Ramos (cell line): ENCODE measurements around the gene MGAT3.

Experiments used
- in situ Hi-C: fragments of 300-500 bp; cut with MboI; formaldehyde crosslinking; loops from one replicate; pipeline ENCODE4 v1.14.3; 2022; ENCODE audit warnings: low sequenced_read_pairs; ENCODE audit not compliant: unreplicated experiment

Gene MGAT3

DNA sequence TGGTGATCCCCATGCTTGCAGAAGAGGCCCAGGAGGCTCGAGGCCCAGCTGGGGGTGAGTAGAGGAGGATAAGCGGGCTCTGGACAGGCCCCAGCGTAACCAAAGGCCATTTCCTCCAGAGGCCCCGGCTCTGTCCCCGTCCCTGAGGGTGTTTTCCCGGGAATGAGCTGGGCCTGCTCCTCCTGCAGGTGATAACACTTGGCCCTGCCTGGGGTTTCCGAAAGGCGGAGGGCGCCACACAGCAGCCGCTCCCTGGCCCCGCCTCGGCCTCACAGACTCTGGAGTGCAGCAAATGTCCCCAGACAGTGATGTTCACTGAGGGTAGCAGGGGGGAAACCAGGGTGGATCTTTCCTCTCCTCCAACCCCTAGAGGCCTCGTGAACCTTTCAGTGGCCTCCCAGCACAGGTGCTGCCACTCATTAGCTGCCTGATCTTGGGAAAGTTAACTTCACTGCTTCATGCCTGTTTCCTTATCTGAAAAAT is 10.5 kb upstream of the MGAT3 start:
- in situ Hi-C loops: loop anchor here (5.0 kb wide), 1 partner anchor 76 kb away; the partner anchor contains the start of gene ATF4

DNA sequence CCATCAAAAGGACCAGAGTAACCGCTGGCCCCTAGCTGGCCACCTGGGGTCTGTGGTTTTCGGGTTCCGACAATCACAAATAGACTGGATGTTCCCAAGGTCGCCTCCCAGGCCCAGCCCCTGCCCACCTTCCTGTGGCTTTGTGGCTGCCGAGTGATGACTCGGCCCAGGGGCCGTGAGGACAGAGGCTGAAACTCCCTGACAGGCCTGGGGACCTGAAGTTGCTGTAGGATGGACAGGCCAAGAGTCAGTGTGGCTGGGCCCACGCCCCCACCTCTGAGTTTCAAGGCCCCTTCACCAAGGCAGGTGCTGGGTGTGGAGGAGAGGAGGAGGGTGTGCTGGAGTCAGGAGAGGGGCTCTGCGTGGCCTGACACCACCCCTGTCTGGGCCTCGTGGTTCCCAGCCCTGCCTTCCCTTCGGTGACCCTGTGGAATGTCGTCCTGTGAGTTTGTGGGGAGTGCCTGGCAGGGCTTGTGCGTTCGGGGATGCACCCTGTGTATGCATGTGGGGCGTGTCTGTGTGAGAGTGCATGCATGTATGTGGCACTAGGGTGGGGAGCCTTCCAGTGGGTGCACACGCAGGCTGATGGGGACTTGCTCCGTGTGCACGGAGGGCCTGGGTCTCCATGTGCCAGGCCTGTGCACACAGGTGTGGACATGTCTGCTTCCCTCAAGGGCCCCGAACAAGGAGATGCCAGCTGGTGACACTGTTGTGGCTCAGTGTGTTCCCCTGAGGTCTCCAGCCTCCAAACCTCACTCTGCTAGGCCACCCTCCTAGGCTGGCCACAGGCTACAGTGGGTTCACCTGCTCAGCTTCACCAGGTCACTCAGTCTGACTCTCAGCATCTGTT is 8.4 kb upstream of the MGAT3 start:
- in situ Hi-C loops: loop anchor here (5.0 kb wide), 1 partner anchor 74 kb away; the partner anchor contains the start of gene ATF4

DNA sequence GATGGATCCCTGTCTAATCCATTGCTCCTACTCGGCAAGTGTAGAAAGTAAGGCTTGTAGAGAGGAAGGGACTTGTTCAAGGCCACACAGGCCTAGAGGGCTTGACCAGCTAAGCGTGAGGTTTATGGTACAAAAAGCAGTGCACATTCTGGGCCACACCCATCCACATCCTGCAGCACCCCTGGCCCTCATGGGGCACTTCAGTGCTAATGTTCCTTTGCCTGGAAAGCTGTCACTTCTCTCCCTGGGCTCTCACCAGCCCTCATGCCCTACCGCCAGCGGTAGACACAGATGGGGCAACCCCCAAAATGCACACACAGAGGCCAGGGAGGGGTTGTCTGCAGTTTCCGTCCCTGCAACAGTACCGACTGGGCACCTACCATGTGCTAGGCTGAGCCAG is 7.1 kb upstream of the MGAT3 start:
- in situ Hi-C loops: loop anchor here (5.0 kb wide), 1 partner anchor 73 kb away; the partner anchor contains the start of gene ATF4

GRCh38 chr22:39450258-39450955 is 6.4 kb upstream of the MGAT3 start:
- in situ Hi-C loops: no loop called here

DNA sequence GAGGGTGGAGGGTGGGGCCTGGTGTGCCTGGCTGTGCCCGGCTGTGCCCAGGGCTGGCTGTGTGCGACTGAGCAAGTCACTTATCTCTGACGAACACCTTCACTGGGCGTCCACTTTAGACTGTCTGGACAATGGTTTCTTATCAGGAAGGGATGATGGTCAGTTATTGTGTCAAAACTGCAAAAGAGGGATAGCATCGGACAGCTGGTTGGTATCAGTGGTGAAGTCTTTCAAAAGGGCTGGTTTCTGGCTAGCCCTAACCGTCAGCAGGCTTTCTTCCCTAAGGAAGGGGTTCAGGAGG is 4.1 kb upstream of the MGAT3 start:
- in situ Hi-C loops: no loop called here

GRCh38 chr22:39453765-39454378 is 2.9 kb upstream of the MGAT3 start:
- in situ Hi-C loops: no loop called here

DNA sequence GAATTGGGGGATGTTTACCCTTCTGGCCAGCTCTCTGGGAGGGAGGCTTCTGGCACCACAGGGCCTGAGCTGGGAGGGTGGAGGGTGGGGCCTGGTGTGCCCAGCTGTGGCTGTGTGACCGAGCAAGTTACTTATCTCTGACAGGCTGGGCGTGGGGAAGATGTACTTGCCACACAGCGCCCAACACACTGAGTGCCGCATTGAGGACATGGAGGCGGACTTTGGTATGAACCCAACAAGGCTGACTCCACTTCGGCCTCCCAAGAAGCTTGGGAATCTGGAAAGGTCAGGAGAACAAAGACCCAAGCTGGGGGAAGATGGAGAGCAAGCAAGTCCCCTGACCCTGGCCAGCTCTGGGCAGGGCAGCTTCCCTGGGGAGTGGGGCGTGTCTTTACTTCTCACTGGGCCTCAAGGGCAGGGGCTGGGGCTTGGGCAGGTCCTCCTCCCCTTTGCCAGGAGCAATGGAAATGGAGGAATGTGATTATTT is 2.4 kb upstream of the MGAT3 start:
- in situ Hi-C loops: no loop called here

- in situ Hi-C loops: no loop called here
These were observed 365 bp downstream of the MGAT3 start for GRCh38 chr22:39457198-39457555.

GRCh38 chr22:39457556-39458443 is 988 bp downstream of the MGAT3 start:
- in situ Hi-C loops: no loop called here

GRCh38 chr22:39458444-39459083 is 1.8 kb downstream of the MGAT3 start:
- in situ Hi-C loops: no loop called here

DNA sequence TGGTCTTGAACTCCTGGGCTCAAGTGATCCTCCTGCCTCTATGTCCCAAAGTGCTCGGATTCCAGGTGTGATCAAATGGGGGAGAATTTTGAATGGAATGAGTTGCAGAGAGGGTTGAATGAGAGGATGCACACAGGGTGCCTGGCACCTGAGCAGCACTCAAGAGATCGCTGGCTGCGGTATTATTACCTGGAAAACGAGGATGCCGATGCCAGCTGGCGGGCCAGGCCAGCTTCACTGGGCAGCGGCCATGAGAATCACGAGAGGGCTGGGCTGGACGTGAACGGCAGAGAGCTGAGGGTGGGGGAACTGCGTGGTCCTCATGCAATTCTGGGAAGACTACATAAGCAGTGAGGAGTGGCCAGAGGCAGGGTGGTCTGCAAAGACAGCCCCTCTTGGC is 2.9 kb downstream of the MGAT3 start:
- in situ Hi-C loops: no loop called here

- in situ Hi-C loops: no loop called here
These were observed 5.8 kb downstream of the MGAT3 start for GRCh38 chr22:39462443-39463221.

- in situ Hi-C loops: no loop called here
These were observed 6.5 kb downstream of the MGAT3 start for GRCh38 chr22:39463277-39463676.

GRCh38 chr22:39463931-39464390 is 7.1 kb downstream of the MGAT3 start:
- in situ Hi-C loops: no loop called here

- in situ Hi-C loops: no loop called here
These were observed 9.6 kb downstream of the MGAT3 start for GRCh38 chr22:39466228-39467006.

DNA sequence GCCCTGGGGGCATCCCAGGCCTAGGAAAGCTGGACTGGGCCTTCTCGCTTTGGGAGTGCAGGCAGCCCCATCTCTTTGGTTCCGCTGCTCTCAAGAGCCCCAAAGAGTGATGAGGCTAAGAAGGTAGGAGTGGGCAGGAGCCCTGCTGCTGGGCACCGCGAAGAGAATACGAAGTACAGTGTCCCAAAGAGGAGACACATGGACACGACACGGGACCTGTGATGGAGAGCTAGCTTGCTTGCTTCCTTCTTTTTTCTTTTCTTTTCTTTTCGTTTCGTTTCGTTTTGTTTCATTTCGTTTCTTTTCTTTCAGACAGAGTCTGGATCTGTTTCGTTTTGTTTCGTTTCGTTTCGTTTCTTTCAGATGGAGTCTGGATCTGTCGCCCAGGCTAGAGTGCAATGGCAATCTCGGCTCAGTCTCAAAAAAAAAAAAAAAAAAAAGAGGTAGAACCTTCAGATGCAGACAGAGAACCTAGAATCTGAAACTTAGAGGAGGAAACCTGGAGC is 10.6 kb downstream of the MGAT3 start:
- in situ Hi-C loops: no loop called here

DNA sequence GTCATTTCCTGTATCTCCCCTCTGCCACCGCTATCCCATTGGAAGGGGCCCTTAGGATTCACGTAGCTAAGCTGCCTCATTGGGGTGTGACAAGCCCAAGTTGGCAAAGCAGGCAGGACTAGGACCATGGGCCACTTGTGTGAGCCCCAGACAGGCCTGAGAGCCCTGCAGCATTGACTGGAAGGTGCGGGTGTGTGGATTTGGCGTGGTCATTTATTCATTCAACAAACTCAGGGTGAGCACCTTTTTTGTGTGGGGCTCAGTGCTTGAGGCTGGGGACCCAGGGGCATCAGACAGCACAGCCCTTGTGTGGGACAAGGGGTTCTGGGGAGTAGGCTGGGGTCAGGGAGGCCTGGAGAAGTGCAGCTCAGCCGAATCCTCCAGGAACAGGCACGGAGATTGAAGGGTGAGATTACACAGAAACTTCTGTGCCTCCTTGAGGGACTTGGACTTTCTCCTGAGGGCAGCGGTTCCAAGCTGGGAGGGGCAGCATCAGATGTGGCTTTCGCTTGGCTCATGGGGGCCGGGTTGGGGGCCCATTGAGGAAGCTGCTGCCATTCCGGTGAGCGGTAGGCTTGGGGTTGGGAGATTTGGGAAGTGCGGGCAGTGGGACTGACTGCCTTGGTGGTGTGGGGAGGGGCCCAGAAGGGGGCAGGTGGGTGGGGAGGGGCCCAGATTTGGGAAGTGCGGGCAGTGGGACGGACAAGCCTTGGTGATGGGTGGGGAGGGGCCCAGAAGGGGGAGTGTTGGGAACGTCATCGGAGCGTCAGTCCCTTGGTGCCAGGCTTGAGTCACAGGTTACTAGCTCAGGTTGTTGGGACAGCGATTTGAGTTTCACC is 11.9 kb downstream of the MGAT3 start:
- in situ Hi-C loops: no loop called here
